Cortex of kidney (tissue), 1 donor: Measurements from ENCODE around the gene NEK9.
"Not testable (repeated sequence)": the region's sequence is repeated elsewhere in the genome, so short reads cannot be mapped to it uniquely, and the experiment has no call there.

Source experiments
- DNase-seq: peaks from one replicate; lab custom pipeline; 2025; lab: John Stamatoyannopoulos, UW

NEK9 gene

DNA sequence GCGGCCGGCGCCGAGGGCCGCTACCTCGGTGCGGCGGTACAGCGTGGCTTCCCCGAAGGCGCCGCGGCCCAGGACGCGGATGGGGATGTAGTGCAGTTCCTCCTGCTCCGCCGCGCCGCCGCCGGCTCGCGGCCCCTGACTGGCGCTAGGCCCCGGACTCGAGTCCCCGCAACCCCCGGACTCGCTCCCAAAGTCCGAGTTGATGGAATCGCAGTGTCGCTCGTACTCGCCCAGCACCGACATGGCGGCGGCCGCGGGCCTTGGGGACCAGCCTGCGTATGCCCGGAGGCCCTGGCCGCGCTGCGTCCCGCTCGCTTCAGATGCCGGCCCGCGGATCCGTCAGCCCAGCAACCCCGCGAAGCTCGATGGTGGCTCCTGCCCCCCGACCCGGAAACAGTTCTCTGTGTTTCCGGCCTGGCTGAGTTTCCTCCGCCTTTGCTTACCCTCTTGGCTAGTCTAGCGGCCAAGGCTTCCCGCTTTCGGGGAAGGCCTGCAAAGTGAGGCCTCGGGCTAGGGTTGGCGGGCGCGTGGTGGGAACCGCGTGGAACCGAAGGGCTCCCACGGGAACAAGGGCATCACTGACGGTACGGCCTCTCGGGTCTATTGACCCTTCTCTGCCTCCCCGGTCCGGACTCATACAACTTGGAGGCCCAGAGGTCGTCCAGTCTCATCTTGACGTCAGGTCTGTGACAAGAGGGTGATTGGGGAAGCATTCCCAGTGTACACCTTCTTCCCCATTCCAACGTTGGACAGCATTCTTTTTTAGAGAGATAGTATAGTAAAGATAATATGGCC lies at the start of gene NEK9:
TSS of gene NEK9 (minus strand) at position 370 of the 795 bp plus-strand sequence. CDS start at position 243, 127 bp downstream.
- DNase-seq, result no peak

DNA sequence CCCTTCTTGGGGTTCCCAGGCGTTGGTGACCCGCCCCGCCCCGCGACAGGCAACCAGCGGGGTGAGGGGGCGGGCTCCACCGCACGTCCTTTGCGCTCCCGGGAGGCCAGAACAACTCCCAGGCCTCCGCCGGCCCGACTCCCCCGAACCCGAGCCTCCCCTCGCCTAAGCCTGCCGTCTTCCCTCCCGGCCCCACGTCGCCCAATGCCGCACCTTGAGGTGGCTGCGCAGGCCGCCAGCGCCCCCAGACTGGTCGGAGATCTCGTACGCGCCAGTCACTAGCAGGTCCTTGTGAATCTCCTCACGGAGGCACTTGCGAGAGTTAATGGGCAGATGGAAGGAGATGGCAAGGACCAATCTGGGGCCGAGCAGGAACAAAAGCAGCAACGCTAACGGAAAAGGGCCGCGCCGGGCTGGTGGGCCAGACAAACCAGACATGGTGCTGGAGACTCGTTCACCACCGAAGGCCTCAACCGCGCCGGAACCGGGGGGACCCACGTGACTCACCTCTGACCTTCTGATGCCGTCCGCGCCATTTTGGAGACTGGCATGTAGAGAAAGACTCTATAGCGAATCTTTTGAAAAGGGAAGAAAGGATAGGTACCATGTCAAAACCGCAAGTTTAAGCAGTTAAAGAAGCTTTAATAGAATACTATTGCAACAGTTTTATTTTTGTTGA lies 49.4 kb upstream of the NEK9 start, which contains the start of gene TMED10:
TSS of gene TMED10 (minus strand) at position 471 of the 679 bp plus-strand sequence. CDS start at position 438, 33 bp downstream.
- DNase-seq, result no peak

DNA sequence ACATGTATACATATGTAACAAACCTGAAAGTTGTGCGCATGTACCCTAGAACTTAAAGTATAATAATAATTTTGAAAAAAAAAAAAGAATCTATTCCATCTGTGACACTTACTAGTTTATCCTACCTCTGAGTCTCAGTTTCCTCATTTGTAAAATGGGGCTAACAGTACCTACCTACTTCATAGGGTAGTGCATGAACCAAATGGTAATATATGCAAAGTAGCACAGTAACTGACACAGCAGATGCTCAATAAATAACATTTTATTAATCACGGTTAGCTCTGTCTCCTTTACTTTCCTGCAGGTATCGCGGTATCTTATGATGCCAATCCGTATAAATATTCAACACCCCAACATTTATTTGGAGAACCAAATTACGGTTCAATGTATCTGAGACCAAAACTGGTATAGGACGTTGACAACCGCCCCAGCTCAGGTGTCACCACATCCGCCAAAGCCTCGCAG lies 48.9 kb upstream of the NEK9 start:
- DNase-seq, result no peak

DNA sequence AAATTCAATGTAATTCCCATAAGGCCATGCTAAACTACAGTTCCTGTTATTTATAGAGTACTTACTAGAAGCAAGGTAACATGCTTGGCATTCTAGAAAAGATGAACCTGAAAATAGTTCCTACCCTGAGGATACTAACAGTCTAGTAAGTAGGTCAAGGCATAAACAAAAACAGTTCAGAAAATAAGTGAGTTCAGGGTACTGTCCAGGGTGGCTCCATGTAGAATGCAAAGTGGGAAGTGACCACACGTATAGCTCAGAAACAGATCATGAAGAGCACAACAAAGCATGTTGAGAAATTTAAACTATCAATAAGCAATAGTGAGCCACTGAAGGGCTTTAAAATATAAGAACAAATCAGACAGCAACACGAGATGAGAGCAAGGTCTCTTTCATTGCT lies 47.2 kb upstream of the NEK9 start:
- DNase-seq, result no peak

DNA sequence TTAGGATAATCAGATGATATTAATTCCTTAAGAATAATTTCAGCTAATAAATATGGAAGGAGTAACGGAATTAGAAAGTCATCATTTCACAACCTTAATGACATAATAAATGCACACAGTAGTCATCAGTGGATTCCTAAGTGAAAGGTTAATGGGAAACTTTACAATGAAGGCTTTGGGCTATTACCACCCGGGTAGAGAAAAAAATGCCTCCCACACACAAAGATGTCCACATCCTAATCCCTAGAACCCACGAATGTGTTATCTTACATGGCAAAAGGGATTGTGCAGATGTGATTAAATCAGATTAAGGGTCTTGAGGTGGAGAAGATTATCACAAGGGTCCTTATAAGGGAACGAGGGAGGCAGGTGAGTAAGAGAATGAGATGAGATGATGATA lies 43.9 kb upstream of the NEK9 start:
- no peak for DNase-seq

DNA sequence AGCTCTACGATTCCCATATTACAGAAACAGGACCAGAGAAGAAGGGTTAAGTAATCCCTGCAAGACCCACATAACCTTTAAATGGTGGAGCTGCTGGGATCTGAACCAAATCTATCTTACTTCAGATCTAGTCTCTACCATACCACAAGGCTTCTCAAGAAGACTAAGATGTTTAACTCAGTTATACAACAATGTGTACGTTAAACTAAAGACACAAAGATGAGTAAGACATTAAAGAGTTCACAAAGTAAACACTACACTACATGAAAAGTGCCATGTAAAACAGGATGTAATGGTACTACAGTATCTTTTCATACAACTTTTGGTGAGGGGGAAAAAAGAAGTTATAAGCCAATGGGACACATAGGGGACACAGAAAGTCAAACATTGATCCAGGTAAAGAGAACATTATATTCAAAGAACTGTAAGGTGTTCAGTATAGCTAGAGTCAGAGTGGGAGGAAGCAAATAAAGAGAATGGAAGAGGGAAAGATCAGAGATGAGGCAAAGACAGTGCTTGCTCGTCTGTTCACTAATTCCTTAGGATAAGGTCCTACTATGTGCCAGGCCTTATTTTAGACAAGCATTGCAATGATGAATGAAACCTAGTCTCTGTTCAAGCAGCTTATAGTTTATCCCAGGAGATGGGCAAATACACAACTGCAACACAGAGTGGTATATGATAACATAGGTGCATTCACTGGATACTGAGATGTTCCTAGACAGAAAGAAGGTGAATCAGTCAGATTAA lies 41.9 kb upstream of the NEK9 start:
- DNase-seq, result no peak

DNA sequence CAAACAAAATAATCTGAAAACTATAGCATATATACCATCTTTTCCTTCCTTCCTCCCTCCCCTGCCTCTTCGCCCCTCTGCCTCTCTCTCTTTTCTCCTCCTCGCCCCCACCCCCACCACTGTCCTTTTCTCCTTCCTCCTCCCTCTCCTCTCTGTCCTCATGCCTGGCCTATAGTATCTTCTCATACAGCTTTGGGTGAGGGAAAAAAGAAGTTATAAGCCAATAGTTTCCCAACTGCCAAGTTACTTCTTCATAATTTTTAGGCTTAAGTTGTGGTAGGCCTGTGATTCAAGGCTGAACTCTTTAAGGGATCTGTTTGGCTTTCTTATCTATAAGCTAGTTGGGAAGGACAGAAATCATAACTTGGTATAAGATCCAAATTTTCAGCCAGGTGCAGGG lies 40.5 kb upstream of the NEK9 start:
- DNase-seq, result no peak

DNA sequence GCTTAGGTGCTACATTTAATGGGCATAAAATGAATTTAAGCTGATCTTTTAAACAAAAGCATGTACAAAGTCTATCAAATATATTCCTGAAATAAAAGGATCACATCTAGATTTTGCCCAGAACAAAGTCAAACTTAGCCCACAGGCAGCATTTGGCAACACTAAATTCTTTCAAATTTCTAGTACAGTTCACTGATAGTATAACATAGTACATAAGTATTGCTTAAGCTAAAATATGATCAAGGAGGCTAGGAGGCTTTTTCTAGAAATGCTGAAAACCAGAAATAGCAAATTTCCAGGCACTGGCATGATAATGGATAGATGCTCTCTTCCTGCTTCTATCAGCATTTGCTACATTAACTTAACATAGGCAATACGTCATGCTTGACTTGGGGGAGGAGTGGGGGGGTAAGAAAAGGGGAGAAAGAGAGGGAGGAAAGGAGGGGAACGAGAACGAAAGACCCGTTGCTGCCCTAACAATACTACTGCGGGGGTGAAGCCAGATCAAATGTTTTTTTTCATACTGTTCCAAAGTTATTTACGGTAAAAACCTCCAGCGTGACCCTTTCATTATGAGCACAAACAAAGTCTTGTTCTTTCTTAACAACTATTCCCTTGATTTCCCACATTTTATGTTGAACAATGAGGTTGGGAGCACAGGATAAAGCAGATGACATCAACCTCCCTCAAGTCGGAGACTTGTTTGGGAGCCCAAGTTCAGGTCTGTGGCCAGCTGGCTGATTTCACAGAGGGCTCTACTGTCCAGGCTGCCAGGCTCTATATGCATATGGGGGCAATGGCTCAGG lies 38.9 kb upstream of the NEK9 start:
- no peak for DNase-seq

DNA sequence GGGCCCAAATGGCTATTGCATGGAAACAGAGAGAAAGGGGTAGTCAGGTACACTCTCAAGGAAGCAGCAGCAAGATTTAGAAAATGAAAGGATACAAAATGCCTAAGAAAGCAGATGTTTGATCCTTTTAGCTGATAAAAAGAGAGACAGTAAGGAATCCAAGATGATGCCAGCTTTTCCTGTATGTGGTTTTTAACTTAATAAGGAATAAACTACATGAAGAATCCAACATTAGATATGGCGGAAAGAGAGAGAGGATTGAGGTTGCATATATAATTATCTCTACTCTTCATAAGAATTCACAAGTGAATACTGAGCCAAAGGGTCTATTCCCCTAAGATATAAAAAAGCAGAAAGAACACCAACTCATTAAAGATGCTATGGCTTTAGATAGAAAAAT lies 38.0 kb upstream of the NEK9 start:
- no peak for DNase-seq

DNA sequence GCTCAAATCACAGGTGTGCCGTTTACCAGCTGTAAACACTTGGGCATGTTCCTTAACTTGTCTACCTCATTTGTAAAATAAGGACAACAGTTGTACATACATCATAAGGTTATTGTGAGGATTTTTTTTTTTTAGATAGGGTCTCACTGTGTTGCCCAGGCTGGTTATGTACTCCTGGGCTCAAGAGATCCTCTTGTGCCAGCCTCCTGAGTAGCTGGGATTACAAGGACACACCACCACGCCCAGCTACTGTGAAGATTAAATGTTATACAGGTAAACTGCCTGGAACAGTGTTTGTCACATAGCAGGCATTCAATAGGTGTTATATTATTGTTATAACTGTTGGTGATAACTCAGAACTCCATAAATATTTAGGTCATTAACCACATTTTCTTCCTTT lies 36.8 kb upstream of the NEK9 start:
- no peak for DNase-seq

DNA sequence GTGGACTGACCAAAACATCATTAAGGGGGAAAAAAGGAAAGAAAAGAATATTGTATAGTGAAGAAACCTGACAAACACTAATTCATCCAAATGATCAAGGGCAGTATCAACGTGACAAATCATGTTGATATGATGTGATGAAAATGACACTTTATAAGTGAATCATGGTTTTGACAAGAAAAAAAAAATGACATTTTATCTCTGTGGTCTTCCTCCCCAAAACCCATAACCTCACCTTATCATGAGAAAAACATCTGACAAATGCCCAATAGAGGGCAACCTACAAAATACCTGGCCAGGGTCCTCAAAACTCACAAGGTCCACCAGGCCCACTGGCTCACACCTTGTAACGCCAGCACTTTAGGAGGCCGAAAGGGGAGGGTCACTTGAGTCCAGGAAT lies 35.8 kb upstream of the NEK9 start:
- DNase-seq, result no peak

DNA sequence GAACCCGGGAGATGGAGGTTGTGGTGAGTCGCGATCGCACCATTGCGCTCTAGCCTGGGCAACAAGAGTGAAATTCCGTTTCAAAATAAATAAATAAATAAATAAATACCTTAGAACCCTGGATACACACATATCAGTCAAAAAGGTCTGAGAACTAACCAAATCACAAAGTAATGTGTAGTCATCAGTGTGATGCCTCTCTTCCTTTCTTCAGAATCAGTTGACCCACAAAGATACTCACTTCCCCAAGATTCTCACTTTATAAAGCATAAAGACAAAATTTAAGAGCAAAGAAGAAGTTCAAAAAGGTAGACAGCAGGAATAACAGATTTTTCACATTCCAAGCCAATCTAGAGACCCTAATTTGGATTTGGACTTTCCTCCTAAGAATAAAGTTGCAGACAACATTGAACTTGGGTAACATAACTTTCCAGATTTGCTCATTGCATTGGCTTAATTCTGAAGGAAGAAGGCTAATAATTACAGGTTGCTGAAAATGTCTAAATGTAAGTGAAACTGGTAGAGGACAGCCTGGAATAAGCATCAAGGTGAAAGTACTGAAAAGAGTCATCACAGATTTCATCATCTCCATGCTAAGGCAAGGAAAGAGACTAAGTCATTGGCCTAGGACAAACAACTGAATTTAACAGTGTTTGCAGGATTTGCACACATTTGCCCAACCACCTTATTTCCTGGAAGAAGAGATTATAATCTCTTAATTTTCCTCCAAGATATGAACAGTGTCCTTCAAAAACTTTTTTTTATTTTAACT lies 32.2 kb upstream of the NEK9 start:
- no peak for DNase-seq

DNA sequence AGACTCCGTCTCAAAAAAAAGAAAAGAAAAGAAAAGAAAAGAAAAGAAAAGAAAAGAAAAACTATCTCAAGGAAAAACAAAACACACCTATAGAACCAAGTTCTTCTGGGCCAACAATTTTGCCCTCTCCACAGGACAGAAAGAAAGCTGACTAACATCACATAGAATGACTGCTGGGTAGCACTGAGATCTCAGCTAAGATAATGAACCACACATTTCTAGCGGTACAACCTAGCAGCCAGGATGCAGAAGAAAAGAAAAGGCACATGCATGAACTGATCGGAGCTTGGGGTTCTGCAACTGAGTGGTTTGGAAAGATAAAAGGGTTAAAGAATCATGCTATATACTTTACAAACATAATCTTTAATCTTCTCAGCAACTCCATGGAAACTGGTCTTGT lies 30.1 kb upstream of the NEK9 start:
- no peak for DNase-seq

DNA sequence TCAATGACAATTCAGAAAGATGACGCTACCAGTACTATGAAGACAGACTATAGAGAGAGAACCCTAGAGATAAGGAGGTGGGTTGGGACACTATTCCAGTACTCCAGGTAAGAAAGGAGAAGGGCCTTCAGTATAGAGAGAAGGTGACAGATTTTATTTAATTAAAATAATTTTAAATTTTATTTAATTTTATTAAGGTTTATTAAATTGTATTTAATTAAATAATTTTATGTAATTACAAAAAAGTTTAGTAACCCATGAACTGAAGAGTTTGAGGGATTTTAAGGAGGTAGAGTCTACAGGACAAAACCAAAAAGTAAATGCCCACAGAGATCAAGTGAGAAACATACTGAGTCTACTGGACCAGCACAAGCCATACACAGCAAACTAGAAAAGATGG lies 29.3 kb upstream of the NEK9 start:
- DNase-seq, result no peak

DNA sequence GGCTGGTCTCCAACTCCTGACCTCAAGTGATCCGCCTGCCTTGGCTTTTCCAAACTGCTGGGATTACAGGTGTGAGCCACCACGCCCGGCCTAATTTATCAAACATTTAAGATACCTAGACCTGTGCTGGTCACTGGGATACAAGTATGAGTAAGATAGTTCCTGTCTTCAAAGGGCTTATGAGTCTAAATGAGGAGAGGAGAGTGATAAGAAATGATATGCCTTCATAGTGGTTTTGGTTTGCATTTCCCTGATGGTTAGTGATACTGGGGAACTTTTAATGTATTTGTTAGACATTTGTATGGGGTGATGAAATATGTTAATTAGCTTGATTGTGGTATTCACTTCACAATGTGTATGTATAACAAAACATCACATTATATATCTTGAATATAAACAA lies 28.3 kb upstream of the NEK9 start:
- no peak for DNase-seq

DNA sequence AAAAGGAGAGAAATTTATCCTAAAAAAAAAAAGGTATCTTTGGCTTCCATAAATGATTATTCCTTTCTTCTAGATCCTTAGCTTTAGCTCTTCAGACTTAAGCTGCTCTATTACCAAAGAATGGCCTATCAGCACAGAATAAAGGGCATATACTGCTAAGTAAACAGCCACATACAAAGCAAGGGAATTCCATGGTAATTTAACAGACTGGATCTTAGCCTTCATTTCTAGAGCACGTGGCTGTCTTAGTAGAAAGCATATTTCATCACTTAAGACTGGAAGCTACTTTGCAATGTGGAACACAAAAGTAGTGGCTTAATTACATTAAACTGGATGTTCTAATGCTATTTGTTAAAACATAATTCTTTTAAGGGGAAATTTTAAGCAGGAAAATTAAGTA lies 26.4 kb upstream of the NEK9 start:
- DNase-seq, result no peak

DNA sequence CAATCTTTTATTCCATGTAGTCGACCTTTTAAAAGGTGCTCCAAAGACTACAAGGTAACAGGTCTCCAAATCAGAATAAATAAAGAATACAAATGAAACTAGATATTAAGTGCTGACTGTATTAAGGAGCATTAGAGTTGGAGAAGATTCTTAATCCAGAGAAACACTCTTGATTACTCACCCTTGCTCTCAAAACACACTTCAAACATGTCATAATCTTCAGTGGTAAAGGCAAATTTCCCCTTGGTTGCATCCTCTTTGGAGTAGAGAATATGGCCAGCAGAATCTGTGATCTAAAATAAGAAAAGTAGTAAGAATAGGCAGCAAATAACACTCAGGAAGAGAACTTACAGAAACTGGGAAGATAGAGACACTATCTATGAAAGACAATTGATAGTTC lies 25.0 kb upstream of the NEK9 start:
- no peak for DNase-seq

DNA sequence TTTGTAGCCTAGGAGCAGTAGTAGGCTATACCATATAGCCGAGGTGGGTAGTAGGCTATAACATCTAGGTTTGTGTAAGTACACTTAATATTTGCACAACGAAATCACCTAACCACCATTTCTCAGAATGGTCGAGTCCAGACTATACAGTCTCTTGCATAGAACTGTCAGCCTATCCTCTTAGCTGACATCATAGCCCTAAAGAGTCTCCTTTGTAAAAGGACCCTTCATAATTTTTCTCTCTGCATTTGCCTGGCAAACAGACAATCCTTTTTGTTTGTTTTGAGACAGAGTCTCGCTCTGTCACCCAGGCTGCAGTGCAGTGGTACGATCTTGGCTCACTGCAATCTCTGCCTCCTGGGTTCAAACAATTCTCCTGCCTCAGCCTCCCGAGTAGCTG lies 23.8 kb upstream of the NEK9 start:
- DNase-seq, result not testable (repeated sequence)

DNA sequence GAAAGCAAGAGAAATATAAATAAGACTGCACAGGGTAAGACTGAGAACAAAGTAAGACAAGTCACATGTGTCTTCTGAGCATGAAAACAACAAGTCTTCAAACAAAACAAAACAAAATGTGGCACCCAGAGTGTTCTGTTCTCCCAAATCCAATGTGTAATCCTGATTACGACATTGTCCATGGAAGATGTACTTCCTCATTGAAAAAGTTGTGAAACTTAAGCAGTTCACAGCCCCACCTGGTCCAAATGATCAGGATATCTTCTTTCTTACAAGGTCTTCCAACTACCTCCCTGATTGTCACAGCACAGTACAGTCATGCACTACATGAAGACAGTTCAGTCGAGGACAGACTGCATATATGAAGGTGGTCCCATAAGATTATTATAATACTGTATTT lies 23.3 kb upstream of the NEK9 start:
- DNase-seq, result no peak

DNA sequence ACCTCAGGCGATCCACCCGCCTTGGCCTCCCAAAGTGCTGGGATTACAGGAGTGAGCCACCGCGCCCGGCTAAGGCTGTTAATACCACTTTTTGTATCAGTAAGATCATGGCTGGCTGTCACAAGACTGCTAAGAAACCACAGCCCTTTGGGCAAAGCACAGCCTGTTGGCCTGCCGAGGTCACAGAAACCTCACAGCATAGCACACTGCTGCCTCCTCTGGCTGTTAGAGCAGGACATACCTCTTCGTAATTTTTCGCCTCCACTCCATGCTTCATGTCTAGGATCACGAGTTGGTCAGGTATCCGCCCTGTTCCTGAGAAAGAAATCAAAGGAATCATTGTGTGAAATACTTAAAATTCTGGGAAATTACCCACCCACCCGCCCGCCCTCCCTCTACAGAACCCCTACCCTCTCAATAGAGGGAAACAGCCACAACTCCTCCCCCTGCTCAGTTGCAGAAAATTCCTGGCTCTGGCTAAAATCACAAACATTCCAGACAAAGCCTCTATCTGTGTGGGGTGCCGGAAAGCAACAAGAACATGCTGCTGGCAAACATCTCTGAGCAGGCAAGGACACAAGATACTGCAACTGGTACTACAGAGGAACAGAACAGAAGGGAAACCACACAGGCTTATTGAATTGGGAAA lies 20.7 kb upstream of the NEK9 start:
- no peak for DNase-seq

DNA sequence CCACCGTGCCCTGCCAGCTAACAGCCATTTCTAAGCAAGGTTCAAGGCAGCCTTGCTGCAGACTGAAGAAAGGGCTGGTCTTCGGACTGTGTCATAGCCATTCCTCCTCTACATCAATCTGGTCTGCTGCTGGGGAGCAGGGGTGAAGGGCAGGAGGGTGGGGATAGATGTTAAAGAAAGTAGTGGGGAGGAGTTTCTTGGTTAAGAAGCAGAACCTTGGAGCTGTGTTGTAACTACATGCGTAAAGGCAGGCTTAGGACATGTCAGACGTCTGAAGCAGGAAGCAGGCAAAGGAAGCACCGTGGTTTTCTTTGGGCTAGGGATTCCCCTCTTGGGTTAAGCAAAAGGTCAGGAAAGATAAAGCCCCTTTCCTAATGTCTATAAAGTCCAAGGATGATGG lies 18.1 kb upstream of the NEK9 start:
- no peak for DNase-seq
